ENCODE data around the gene NPC1.

GRCh38 chr18:23608211-23608610, 21.9 kb upstream of the NPC1 start:
- TF ChIP-seq POLR2A (IDR thresholded peaks at IDR 0.05; ENCODE audit: low read depth, low read length) (no peak), TAF1 (IDR thresholded peaks at IDR 0.05; ENCODE audit: low read depth, low read length) (no peak), POLR2AphosphoS5 (IDR thresholded peaks at IDR 0.05; ENCODE audit: low read depth, low read length) (no peak), PAX5 (IDR thresholded peaks at IDR 0.05; ENCODE audit: insufficient read depth, low read length, severe bottlenecking) (no peak), POU2F2 (IDR thresholded peaks at IDR 0.05; ENCODE audit: low read depth, low read length) (no peak), SPI1 (IDR thresholded peaks at IDR 0.05; ENCODE audit: low read depth, low read length) (no peak)
